IPS DF 19.7 (cell line): Measurements from ENCODE around the gene CANX.
A peak's percentile ranks its signal among the peaks of the same experiment; 100 is the strongest.

Source experiments
- DNase-seq: peaks from one replicate; pipeline ENCODE4 v3.0.0-alpha.2; 2013; ENCODE audit warnings: low read depth, low spot score

Gene CANX

GRCh38 chr5:179749857-179750508 lies 51.2 kb downstream of the CANX start:
- DNase-seq: no peak

DNA sequence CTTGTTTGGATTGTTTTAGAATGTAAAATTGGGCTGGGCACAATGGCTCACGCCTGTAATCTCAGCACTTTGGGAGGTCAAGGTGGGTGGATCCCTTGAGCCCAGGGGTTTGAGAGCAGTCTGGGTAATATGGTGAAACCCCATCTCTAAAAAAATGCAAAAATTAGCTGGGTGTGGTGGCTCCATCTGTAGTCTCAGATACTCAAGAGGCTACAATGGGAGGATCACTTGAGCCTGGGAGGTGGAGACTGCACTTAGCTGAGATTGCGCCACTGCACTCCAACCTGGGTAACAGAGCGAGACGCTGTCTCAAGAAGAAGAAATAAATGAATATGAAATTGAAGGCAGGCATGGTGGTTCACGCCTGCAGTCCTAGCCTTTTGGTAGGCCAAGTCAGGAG lies 55.2 kb downstream of the CANX start:
- DNase-seq: no peak

DNA sequence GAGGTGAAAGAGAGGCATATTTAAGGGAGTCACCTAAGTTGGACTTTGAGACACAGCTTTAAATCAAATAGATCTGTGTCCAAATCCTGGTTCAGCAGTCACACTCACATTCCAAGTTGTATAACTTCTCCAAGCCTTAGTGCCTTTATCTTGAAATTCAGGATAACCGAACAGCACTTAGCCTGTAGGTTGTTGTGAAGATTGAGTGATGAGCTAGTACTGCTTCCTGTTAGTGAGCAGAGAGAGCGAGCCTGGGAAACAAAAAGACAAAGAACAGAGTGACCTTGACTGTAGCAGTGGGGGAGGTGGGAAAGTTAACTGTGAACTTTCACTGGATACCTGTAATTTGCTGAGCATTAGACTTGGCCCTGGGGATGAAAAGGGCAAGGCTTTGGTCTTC lies 56.3 kb downstream of the CANX start:
- peak; percentile 54 for DNase-seq

DNA sequence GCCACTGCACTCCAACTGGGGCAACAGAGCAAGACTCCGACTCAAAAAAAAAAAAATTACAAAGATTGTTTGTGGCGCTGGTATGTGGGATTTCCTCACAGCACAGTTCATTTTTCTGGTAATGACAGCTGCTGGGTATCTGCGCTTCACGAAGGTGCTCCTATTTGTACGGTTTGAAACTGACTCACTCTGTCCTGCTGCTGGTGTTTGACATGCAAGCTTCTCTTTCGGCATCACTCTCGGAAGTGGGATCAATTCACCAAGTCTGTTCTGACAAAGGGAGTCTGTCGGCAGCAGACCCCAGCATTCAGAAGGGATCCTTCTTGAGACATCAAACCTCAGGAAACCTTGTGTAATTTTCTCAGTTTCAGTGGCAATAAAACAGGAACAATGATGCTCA lies 60.2 kb downstream of the CANX start:
- no peak for DNase-seq

- no peak for DNase-seq
Observed at GRCh38 chr5:179759581-179760551, 61.1 kb downstream of the CANX start.

DNA sequence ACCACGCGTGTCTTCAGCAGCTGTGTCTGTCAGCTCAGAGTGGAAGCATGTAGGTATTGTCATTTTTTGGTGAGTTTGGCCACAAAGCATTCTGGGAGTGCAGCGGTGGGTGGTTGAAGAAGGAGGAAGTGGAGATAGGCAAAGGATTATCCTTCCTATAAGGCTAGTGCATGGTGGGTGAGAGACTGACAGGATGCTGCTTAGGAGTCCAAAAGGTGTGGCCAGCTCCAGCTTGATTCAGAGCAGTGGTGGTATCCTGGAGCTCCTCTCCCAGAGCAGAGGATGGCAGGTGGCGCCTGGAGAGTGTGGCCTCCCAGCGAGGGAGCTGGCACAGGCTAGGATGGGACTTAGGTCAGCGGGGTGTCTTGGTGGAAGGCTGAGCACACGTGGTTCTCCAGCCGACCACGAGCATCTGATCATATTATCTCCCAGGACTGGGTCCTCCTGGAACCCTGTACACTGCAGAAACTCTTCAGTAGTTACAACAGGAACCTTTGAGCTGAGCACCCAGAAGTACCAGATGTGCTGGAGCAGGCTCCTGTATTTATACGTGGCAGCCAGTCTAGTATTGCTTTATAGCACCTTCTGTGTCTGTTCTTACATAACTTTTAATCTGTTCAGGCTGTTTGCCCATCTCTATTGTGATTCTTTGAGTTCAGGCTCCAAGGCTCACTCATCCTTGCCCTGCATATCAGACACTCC lies 63.5 kb downstream of the CANX start:
- no peak for DNase-seq

DNA sequence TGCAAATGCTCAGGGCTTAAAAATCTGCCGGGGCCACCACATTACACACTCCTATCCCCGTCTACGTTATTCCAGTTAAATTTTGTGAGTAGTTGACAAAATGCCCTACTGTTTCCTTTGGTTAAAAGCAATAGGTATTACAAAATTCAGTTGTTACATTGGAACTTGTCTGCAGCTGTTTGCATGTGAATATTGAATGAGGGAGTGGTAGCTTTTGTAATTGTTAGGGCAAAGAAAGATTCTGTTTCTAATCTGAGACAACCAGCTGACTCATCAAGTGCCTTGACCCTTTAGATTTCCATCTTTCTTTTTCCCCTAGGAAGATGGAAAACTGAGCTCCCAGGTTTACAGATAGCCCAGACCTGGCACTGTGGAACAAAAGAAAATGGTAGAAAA lies 64.0 kb downstream of the CANX start:
- no peak for DNase-seq

GRCh38 chr5:179763215-179763945 lies 64.6 kb downstream of the CANX start:
- DNase-seq: peak; percentile 57

DNA sequence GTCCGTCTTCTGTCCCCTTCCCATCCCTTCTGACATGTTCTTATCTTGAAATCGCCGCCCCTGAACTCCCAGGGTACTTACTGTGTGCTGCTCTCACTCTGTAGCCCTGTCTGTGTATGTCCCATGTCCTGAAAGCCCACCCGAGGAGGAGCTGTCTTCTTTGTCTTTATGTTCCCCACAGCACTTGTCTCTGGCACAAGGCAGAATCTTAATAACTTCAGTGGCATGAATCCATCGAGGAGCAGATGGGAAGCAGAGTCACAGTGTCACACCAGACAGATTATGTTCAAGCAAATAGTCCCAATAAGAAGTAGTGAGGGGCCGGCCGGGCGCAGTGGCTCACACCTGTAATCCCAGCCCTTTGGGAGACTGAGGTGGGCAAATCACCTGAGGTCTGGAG lies 65.3 kb downstream of the CANX start:
- DNase-seq: no peak

GRCh38 chr5:179765400-179765799 lies 66.6 kb downstream of the CANX start:
- no peak for DNase-seq

GRCh38 chr5:179766021-179766725 lies 67.4 kb downstream of the CANX start:
- DNase-seq: no peak

- no peak for DNase-seq
Observed at GRCh38 chr5:179766726-179767455, 68.1 kb downstream of the CANX start.

DNA sequence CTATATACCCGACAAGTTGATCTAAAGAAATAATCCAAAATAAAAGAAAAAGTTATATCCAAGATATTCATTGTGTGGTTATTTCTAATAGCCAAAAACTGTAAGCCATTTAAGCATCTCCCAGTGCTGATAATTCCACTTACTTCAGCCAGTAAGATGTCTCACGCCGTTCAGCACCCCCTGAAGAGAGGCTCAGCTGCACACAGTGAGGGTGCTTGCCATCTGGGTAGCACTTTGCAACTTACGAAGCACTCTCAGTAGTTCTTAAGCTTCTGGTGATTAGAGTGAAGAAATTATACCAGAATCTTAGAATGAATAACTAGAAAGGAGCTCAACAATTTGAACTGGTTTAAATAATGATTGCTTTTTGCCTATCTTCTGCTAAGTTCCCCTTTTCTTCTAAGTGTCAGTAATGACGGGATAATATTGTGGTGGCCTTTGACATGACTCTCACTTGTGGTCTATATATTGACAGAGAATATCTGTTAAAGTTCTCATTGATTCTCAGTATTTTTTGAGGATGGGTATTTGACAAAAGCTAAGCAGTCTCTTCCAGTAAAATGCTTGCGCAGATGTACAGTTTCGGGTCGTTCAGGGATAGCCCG lies 68.8 kb downstream of the CANX start:
- DNase-seq: no peak

- DNase-seq: peak; percentile 9
Observed at GRCh38 chr5:179768326-179769085, 69.7 kb downstream of the CANX start.

- no peak for DNase-seq
Observed at GRCh38 chr5:179769271-179769670, 70.5 kb downstream of the CANX start.

- DNase-seq: no peak
Observed at GRCh38 chr5:179769796-179770195, 71.0 kb downstream of the CANX start.

DNA sequence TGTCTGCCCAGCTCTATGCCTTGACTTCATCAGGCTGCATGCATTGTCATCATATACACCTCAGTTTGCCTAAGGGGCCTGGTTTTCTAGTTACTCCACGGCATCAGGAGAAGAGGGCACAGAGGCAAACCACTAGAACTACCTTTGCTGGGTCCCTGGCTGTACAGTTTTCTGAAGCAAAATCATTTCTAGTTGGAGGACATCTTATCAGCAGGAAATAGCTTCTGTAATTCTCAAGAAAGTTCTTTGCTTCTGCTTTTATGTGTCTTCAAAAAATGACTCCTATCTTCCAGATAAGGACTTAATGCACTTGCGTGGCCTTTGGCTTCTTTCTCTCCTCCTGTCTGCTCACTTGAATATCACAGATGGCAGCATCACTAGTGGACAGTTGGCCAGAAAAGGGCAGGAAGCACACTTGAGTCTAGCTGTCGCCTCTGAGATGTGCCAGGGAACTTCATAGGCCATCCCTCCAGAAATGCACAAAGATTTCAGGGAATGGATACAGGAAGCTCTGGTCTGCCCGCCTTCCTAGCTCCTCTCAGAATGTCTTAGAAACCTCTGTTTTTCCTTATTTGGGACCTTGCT lies 72.6 kb downstream of the CANX start:
- DNase-seq: no peak

DNA sequence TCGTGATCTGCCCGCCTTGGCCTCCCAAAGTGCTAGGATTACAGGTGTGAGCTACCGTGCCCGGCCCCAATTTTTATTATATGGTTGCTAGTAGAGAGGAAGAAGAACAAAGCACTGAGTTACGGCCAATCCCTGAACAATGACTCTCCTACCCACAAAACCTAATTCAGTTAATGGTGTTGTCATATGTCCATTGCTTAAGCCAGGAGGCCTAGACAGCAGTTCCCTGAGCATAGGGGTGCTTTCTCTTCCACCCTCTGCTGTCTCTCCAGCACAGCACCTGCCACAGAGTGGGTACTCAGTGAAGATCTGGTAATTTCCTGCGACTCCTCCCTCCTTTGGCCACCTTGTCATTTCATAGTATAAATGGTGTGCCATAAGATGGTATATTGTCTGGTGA lies 73.6 kb downstream of the CANX start:
- no peak for DNase-seq

DNA sequence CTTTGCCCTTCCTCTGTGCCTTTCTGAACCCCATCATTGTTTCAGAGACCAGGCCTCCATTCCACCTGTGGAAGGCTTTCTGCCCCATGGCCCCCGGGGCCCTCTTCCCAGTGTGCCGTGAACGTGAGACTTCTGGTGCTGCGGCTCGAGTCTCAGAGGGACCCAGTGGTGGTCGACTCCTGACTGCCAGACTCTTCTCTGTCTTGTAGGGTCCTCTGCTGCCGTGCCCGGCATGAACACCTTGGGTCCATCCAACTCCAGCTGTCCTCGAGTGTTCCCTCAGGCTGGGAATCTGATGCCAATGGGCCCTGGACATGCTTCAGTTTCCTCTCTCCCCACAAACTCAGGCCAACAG lies 74.9 kb downstream of the CANX start:
- no peak for DNase-seq
